ENCODE measurements around the gene HIPK3.
"Not testable (repeated sequence)": the region's sequence is repeated elsewhere in the genome, so short reads cannot be mapped to it uniquely, and the experiment has no call there.

The HIPK3 gene

GRCh38 chr11:33257160-33257896 is at the start of gene HIPK3:
Gene HIPK3, plus strand, starts transcription at chr11:33257381.
- Histone ChIP-seq H3K4me3 (peak within 1 kb of the TSS; percentile 88), H3K36me3 (ENCODE audit: insufficient read depth, low read length) (no peaks in the 10 kb centered on the region), H3K9me3 (ENCODE audit: low read depth, low read length) (no peaks in the 10 kb centered on the region), H3K9ac (ENCODE audit: insufficient read length) (peak within 1 kb of the TSS; percentile 96), H3K27ac (peak within 1 kb of the TSS; percentile 96)
- TF ChIP-seq EZH2 (IDR thresholded peaks at IDR 0.05) (no peak), POLR2AphosphoS5 (IDR thresholded peaks at IDR 0.05; ENCODE audit: borderline replicate concordance, low read depth, low read length) (peak; percentile 40), FOXP2 (optimal IDR thresholded peaks at IDR 0.05; ENCODE audit: control extremely low read depth, extremely low read length, insufficient read depth) (no peak)
- no peak for DNase-seq (ENCODE audit: low read depth, low spot score)

DNA sequence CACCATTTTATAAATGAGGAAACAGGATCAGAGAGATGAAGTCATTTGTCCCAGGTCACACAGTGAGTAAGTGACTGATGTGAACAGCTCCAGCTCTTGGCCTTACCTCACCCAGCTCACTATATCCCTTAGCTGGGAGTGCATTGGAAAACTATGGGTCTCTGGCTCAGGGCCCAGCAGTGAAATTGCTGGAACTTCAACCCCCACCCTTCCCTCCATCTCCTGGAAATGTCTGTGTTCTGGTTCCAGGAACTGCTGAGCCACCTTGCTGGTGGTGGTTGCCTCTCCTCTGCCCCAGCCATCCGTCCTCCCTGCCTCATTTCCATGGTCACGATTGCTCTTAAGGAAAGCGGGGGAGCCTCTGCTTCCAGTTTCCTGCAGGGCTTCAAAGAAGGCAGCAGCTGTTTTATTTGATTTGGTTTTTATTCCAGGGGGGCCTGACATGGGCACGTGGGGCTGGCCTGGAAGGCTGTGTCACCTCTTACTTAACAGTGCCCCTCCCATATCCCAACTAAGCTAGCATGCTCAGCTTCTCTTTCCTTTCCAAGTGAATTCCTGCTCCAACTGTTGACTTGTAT is 49.7 kb upstream of the HIPK3 start:
- DNase-seq (ENCODE audit: low read depth, low spot score) = no peak
- TF ChIP-seq FOXP2 (optimal IDR thresholded peaks at IDR 0.05; ENCODE audit: control extremely low read depth, extremely low read length, insufficient read depth) = no peak
- no peak for TF ChIP-seq EZH2 (IDR thresholded peaks at IDR 0.05)
- no peak for TF ChIP-seq POLR2AphosphoS5 (IDR thresholded peaks at IDR 0.05; ENCODE audit: borderline replicate concordance, low read depth, low read length)
- Histone ChIP-seq H3K9me3 (ENCODE audit: low read depth, low read length) (no peaks in the 10 kb centered on the region), H3K4me3 (no peak overlapping the region), H3K36me3 (ENCODE audit: insufficient read depth, low read length) (no peaks in the 10 kb centered on the region), H3K9ac (ENCODE audit: insufficient read length) (no peak overlapping the region), H3K27ac (no peak overlapping the region)

- H3K27ac ChIP-seq = no peak overlapping the region
- TF ChIP-seq EZH2 (IDR thresholded peaks at IDR 0.05) = no peak
- no peak for TF ChIP-seq FOXP2 (optimal IDR thresholded peaks at IDR 0.05; ENCODE audit: control extremely low read depth, extremely low read length, insufficient read depth)
- no peak overlapping the region for H3K9ac ChIP-seq (ENCODE audit: insufficient read length)
- no peaks in the 10 kb centered on the region for H3K36me3 ChIP-seq (ENCODE audit: insufficient read depth, low read length)
- no peak overlapping the region for H3K4me3 ChIP-seq
- no peak for DNase-seq (ENCODE audit: low read depth, low spot score)
- no peaks in the 10 kb centered on the region for H3K9me3 ChIP-seq (ENCODE audit: low read depth, low read length)
Observed at GRCh38 chr11:33208150-33208549, 49.0 kb upstream of the HIPK3 start.

DNA sequence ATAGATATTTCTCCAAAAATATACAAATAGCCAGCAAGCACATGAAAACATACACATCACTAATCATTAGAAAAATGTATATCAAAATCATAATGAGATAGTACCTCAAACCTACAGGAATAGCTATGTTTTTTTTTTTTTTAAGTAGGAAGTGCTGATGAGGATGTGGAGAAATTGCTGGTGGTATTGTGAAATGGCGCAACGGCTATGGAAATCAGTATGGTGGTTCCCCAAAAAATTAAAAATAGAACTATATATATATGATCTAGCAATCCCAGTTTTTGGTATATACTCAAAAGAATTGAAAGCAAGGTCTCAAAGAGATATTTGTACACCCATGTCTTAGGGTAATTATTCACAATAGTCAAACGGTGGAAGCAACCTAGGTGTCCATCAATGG is 46.0 kb upstream of the HIPK3 start:
- no peak overlapping the region for H3K27ac ChIP-seq

GRCh38 chr11:33211580-33211979 is 45.6 kb upstream of the HIPK3 start:
- TF ChIP-seq FOXP2 (optimal IDR thresholded peaks at IDR 0.05; ENCODE audit: control extremely low read depth, extremely low read length, insufficient read depth) (no peak), POLR2AphosphoS5 (IDR thresholded peaks at IDR 0.05; ENCODE audit: borderline replicate concordance, low read depth, low read length) (no peak), EZH2 (IDR thresholded peaks at IDR 0.05) (no peak)
- no peaks in the 10 kb centered on the region for H3K36me3 ChIP-seq (ENCODE audit: insufficient read depth, low read length)
- no peak overlapping the region for H3K4me3 ChIP-seq
- H3K9ac ChIP-seq (ENCODE audit: insufficient read length) = no peak overlapping the region
- no peaks in the 10 kb centered on the region for H3K9me3 ChIP-seq (ENCODE audit: low read depth, low read length)
- DNase-seq (ENCODE audit: low read depth, low spot score) = no peak
- H3K27ac ChIP-seq = no peak overlapping the region

More for the DNA sequence above, 46.0 kb upstream of the HIPK3 start:
- Histone ChIP-seq H3K36me3 (ENCODE audit: insufficient read depth, low read length) (no peaks in the 10 kb centered on the region), H3K9ac (ENCODE audit: insufficient read length) (no peak overlapping the region), H3K9me3 (ENCODE audit: low read depth, low read length) (no peaks in the 10 kb centered on the region), H3K4me3 (no peak overlapping the region)
- no peak for DNase-seq (ENCODE audit: low read depth, low spot score)
- no peak for TF ChIP-seq EZH2 (IDR thresholded peaks at IDR 0.05)
- TF ChIP-seq POLR2AphosphoS5 (IDR thresholded peaks at IDR 0.05; ENCODE audit: borderline replicate concordance, low read depth, low read length) = no peak
- no peak for TF ChIP-seq FOXP2 (optimal IDR thresholded peaks at IDR 0.05; ENCODE audit: control extremely low read depth, extremely low read length, insufficient read depth)

- no peak for DNase-seq (ENCODE audit: low read depth, low spot score)
- TF ChIP-seq FOXP2 (optimal IDR thresholded peaks at IDR 0.05; ENCODE audit: control extremely low read depth, extremely low read length, insufficient read depth) = no peak
- no peak for TF ChIP-seq POLR2AphosphoS5 (IDR thresholded peaks at IDR 0.05; ENCODE audit: borderline replicate concordance, low read depth, low read length)
- no peak for TF ChIP-seq EZH2 (IDR thresholded peaks at IDR 0.05)
Observed at GRCh38 chr11:33214187-33214586, 43.0 kb upstream of the HIPK3 start.

GRCh38 chr11:33214767-33215166 is 42.4 kb upstream of the HIPK3 start:
- Histone ChIP-seq H3K36me3 (ENCODE audit: insufficient read depth, low read length) (no peaks in the 10 kb centered on the region), H3K9me3 (ENCODE audit: low read depth, low read length) (no peaks in the 10 kb centered on the region), H3K4me3 (no peak overlapping the region), H3K9ac (ENCODE audit: insufficient read length) (no peak overlapping the region), H3K27ac (no peak overlapping the region)
- DNase-seq (ENCODE audit: low read depth, low spot score) = no peak
- TF ChIP-seq POLR2AphosphoS5 (IDR thresholded peaks at IDR 0.05; ENCODE audit: borderline replicate concordance, low read depth, low read length) (no peak), FOXP2 (optimal IDR thresholded peaks at IDR 0.05; ENCODE audit: control extremely low read depth, extremely low read length, insufficient read depth) (no peak), EZH2 (IDR thresholded peaks at IDR 0.05) (no peak)

More at GRCh38 chr11:33214187-33214586, 43.0 kb upstream of the HIPK3 start:
- Histone ChIP-seq H3K4me3 (no peak overlapping the region), H3K36me3 (ENCODE audit: insufficient read depth, low read length) (no peaks in the 10 kb centered on the region), H3K27ac (no peak overlapping the region), H3K9ac (ENCODE audit: insufficient read length) (no peak overlapping the region), H3K9me3 (ENCODE audit: low read depth, low read length) (no peaks in the 10 kb centered on the region)

- not testable (repeated sequence) for H3K9ac ChIP-seq (ENCODE audit: insufficient read length); H3K4me3 ChIP-seq; H3K36me3 ChIP-seq (ENCODE audit: insufficient read depth, low read length); H3K27ac ChIP-seq; H3K9me3 ChIP-seq (ENCODE audit: low read depth, low read length); DNase-seq (ENCODE audit: low read depth, low spot score)
Observed at GRCh38 chr11:33216676-33217075, 40.5 kb upstream of the HIPK3 start.
